Frontal cortex (tissue), 4 donors: ENCODE measurements around the gene STEAP1B. TPM values are rescaled to one million over a fixed set of nuclear protein-coding genes. Genes with fewer than 3 reads are reported as not detected.
"Not testable (repeated sequence)": the region's sequence is repeated elsewhere in the genome, so short reads cannot be mapped to it uniquely, and the experiment has no call there.

Experiments
- DNase-seq, 2 donors: peaks; one replicate each; pipeline ENCODE4 v3.0.0; 2012; ENCODE audit warnings: low spot score in 2 of 2
- FAIRE-seq: peaks from 2 replicates; lab custom pipeline; 2012; peaks lifted over from hg19 to GRCh38; lab: Jason Lieb, UNC
- total RNA-seq: library from RNA; depleted of rRNA; stranded (reverse); fragments of >200 nt; gene quantifications from one replicate; pipeline ENCODE4 v1.2.3, GENCODE V29; 2014
- donor health status: control.
- donor health status: control.
- donor health status: control.

The STEAP1B gene
- total RNA-seq, 1 donor from 2014 or later: 2.4 TPM

- DNase-seq: no peak
- no peak for FAIRE-seq
These were observed 64.3 kb downstream of the STEAP1B start for GRCh38 chr7:22435720-22436119.

GRCh38 chr7:22435105-22435504 lies 64.9 kb downstream of the STEAP1B start:
- DNase-seq (no peak), FAIRE-seq (no peak)

DNA sequence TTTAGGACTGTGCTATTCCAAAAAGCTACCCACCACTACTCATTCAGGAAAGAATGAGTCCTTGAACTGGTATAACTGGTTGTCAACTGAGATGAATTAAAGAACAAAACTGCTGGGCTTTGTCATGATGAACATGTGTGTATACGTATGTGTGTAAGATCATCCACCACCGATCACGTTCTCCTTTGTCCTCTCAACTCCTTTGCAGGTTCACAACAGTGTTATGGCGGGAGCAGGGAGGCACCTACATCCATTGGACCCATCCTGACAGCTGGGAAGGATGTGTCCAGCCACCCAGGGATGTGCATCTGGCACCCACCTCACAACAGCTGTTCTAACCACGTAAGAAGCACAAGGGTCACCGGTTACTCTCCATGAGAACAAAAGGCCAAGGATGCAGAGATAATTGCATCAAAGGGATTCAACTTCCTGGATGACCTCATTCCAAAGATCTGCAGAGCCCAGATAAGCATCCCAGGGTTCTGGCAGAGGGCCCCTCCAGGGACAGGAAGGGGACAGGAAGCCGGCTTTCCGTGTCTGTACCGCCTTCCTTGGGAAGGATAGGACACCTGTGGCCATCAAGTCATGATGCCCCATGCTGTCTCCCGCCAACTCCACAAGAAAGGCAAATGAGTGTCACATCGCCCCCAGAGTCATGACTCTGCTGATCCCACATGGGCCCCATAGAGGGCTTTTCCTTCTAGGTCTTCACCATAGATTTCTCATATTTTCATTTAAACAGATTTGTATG lies 66.1 kb downstream of the STEAP1B start:
- DNase-seq (no peak), FAIRE-seq (no peak)

- FAIRE-seq, DNase-seq: not testable (repeated sequence)
These were observed 66.8 kb downstream of the STEAP1B start for GRCh38 chr7:22433165-22433700.

DNA sequence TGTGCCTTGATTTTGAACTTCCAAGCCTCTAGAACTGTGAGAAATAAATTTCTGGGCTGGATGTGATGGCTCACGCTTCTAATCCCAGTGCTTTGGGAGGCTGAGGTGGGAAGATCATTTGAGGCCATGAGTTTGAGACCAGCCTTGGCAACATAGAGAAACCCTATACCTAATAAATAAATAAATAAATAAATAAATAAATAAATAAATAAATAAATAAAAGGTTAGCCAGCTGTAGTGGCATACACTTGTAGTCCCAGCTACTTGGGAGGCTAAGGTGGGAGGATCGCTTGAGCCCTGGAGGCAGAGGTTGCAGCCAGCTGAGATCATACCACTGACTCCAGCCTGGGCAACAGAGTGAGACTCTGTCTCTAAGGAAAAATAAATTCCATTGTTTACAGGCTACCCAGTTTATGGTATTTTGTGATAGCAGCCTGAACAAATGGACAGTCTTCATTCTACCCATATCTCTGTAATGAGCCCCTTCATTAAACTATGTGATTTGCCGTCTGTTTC lies 67.7 kb downstream of the STEAP1B start:
- FAIRE-seq: no peak
- DNase-seq: no peak

DNA sequence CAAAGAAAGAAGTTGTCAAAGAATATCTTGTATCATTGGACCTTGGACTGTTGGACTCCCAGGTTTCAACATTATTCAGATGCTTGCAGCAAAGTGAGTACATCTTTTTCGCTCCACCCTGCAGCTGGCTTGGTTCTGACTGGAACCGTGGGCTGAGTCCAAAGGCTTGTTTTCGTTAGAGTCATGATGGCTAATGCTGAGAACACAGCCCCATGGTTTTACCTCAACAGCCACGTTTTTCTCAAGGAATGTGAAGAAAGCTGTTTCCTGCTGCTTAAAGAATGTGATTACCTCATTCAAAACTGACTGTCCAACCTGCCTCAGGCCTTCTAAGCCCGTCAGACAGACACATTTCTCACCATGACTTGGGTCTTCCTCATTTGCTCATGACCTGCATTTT lies 69.5 kb downstream of the STEAP1B start:
- FAIRE-seq: no peak

DNA sequence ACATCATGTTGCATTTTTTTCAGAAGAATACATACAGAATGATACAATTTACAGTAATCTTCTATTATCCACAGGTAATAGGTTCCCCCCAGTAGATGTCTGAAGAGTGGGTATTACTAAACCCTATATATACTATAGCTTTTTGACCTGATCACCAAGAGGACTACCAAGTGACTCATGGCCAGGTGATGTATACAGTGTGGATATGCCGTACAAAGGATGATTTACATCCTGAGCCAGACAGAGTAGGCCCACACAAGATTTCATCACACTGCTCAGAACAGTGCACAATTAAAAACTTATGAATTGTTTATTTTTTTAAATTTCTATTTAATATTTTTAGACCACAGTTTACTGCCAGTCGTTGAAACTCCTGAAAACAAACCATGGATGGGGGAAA lies 70.6 kb downstream of the STEAP1B start:
- DNase-seq (no peak), FAIRE-seq (no peak)

More for the DNA sequence above, 69.5 kb downstream of the STEAP1B start:
- DNase-seq: no peak

GRCh38 chr7:22427855-22428254 lies 72.1 kb downstream of the STEAP1B start:
- FAIRE-seq (no peak), DNase-seq (no peak)

GRCh38 chr7:22427104-22427503 lies 72.9 kb downstream of the STEAP1B start:
- FAIRE-seq (no peak), DNase-seq (no peak)

- no peak for FAIRE-seq
- DNase-seq: no peak
These were observed 73.4 kb downstream of the STEAP1B start for GRCh38 chr7:22426463-22427094.

GRCh38 chr7:22425361-22425760 lies 74.6 kb downstream of the STEAP1B start:
- no peak for FAIRE-seq
- DNase-seq: no peak

DNA sequence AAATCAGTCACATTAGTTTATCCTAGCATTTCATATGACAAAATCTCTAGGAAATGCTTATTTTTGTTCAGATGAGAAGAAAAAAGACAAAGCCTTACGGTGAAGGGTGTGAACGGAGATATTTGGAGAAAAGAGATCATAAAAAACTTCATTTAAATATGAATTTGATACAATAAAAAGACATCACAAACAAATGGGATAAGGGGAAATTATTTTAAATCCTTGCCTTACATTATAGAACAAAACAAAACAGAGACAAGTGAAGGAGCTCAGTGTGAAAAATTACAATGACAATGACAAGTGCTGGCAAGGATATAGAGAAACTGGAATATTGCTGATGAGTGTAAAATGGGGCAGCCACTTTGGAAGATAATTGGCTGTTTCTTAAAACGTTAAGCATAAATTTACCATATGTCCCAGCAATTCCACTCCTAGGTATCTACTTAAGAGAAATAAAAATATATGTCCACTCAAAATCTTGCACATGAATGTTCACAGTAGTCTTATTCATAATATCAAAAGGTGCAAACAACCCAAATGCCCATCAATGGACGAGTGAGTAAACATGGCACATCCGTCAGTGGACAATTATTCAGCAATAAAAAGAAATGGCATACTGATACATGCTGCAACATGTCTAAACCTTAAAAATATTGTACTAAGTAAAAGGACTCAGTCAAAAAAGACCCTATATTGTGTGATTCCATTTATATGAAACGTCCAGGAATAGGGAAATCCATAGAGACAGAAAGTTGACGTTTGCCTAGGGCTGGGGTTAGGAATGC lies 77.0 kb downstream of the STEAP1B start:
- no peak for DNase-seq

DNA sequence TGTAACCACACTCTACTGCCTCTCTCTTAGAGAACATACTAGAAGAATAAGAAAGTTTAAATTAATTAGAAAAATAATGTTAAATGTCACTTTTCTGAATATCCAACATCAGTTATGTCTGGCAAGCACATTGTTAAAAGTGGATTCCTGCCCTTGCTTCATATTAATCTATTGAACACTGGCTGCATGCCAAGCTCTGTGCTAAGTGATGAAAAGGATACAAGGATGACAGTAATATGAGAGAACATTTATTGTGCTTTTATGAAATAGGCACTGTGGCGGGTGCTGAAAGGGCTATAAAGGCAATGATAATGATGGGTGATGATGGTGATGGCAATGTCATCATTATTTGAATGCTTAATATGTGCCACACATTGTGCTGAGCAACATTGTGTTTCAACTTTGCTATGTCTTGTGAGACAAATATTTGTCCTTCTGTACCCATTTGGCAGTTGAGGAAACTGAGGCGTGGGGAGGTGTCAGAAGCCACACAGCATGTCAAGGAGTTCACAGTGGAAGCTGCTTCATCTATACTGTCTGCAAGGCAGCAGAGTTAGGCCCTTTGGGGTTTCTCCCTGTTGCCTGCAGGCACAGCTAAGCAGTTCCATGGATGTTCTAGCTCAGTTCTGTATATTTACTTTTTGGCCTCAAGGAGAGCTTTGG lies 78.9 kb downstream of the STEAP1B start:
- FAIRE-seq (no peak), DNase-seq (no peak)

More for the DNA sequence above, 77.0 kb downstream of the STEAP1B start:
- no peak for FAIRE-seq

- DNase-seq: no peak
- no peak for FAIRE-seq
These were observed 80.0 kb downstream of the STEAP1B start for GRCh38 chr7:22420008-22420407.

- DNase-seq (no peak), FAIRE-seq (no peak)
These were observed 80.5 kb downstream of the STEAP1B start for GRCh38 chr7:22419488-22419887.

- DNase-seq (no peak), FAIRE-seq (no peak)
These were observed 81.5 kb downstream of the STEAP1B start for GRCh38 chr7:22418251-22419046.

GRCh38 chr7:22417841-22418240 lies 82.1 kb downstream of the STEAP1B start:
- DNase-seq: no peak
- no peak for FAIRE-seq

DNA sequence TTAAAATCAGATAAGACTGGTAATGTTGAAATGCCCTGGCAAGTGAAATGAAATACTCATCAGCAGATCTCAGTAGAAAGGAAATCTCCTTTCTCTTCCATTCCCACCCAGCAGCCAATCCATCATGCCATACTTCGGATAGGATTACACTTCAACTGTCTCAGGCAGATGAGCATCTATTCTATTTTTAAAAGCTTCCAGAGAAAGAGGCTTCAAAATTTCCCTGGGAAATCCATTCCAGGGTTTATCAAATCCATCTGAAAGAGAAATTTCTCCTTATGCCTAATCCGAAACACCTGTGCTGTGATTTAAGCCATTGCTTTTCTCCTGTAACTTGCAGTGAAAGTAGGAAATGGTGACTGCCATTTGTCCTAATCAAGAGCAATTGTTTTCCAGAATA lies 82.6 kb downstream of the STEAP1B start:
- DNase-seq: no peak
- no peak for FAIRE-seq

DNA sequence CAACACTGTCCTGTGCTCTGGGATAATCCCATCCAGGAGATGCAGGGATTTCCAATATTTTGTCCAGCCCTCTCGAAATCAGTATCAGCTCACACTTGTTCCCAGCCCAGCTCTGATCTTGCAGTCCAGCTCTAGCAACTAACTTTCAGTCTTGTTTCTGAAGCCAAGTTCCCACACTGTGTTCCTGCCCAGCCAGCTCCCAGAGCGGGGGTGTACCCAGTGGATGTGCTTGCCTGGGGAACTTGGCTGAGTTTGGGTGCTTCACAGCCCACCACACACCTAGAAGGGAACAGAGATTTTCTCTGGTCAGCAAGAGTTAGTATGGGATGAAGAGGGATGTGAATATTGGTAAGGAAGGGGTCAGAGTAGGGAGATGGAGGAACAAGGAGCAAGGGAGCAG lies 85.6 kb downstream of the STEAP1B start:
- FAIRE-seq: no peak
- no peak for DNase-seq
